Stimulated activated CD8-positive, alpha-beta memory T cell treated with anti-CD3 and anti-CD28 coated beads, Interleukin-7, amount 100 ng/mL, for 48 hours (primary cell): ENCODE results near the gene HS3ST6.
"Not testable (repeated sequence)": the region's sequence is repeated elsewhere in the genome, so short reads cannot be mapped to it uniquely, and the experiment has no call there.

ENCODE experiments used
- DNase-seq, 2 donors: peaks; one replicate each; pipeline ENCODE4 v3.0.0-alpha.2; 2020; ENCODE audit warnings: low read depth in 1 of 2; ENCODE audit errors: extremely low read depth in 1 of 2

Gene HS3ST6

GRCh38 chr16:1909561-1910231 is 8.5 kb downstream of the HS3ST6 start:
- DNase-seq = no peak

- no peak for DNase-seq
Observed at GRCh38 chr16:1908983-1909382, 9.2 kb downstream of the HS3ST6 start.

DNA sequence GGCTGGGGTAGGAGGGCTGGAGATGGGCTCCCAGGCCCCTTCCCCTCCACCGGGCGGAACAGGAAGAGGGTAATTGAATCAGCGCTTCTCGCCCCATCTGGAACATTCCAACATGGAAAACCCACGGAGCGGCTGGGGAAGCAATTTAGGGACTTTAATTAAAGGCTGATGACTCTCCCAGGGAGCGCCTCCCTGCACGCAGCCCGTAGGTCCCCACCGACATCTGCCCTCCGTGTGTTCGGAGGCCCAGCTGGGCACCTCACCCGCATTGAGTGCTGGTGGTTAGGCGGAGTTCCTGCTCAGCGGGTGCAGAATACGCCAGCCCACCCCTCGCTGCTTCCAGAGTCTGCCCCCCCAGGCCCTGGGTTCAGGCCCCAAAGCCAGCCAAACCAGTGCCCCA is 10.0 kb downstream of the HS3ST6 start:
- DNase-seq = no peak

GRCh38 chr16:1907226-1907860 is 10.9 kb downstream of the HS3ST6 start:
- DNase-seq = no peak

- no peak for DNase-seq
Observed at GRCh38 chr16:1906846-1907165, 11.4 kb downstream of the HS3ST6 start.

DNA sequence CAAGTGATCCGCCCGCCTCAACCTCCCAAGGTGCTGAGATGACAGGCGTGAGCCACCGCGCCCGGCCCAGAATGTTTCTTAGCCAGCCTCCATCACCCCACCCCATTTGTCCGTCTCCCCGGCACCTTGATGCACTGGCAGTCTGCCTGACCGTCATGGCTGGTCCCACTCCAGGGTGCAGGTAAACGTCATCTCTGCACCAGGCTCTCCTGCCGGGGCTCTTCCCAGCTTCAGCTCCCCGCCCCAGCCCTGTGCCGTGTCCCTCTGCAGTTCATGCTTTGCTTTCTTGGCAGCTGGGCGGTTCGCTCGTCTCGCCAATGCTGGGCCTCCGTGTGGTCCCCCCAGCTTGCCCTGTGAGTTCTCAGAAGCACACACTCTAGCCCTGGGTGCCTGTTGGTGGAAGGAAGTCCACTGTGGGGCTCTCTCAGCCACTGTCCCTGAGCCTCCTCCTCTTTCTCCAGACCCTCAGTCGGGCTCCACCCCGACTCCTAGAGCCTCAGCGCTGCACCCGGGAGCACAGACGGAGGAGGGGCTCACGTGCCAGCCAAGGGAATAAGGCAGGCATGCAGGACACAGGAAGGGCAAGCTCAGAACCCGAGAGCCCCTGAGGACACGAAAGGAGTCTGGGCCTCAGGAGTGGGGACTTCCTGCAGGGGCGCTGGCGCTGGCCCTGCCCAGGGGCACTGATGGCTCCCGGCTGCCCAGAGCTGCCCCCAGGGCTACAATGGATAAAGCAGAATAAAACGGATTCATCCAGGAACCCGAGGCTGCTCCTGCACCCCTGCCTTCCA is 12.0 kb downstream of the HS3ST6 start:
- no peak for DNase-seq

DNA sequence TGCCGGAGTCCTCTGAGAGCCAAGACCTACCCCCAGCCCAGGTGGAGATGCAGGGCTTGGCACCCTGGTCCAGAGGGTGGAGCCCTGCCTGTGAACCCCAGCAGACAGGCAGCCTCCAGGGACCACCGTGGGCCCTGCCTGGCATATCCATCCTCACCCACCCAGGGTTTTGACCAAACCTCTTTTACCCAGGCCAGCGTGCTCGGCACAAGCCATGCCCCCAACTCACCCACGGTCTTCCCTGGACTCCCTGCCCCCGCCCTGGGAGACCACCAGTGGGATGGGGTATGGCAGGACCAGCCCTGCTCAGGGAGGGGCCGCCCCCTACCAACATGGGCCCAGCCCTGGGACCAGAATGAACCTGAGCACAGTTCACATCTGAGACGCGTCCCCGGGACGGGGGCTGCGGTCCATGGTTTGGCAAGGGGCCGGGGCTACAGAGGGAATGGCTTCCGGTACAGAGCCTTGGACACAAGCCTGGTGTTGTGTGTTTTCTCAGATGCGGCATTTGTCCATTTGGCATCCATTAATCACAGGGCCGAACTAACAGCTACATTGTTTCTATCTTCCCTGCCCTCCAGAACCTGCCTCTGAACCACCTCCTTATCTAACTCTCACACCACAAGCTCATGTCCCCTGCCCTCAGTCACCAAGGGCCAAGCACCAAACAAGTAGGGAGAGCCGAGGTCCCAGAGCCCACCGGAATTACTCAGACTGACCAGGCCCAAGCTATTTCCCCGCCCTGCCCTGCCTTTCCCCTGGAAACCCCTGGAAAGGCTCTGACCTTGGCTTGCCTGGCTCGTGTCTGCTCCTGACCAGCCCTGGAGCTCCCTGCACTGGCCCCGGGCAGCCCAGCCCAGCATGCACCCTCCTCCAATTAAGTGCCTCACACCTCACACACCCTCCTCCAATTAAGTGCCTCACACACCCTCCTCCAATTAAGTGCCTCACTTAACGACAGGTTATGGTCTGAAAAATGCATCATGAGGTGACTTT is 14.1 kb downstream of the HS3ST6 start:
- DNase-seq = no peak

GRCh38 chr16:1903220-1903574 is 15.0 kb downstream of the HS3ST6 start:
- no peak for DNase-seq

DNA sequence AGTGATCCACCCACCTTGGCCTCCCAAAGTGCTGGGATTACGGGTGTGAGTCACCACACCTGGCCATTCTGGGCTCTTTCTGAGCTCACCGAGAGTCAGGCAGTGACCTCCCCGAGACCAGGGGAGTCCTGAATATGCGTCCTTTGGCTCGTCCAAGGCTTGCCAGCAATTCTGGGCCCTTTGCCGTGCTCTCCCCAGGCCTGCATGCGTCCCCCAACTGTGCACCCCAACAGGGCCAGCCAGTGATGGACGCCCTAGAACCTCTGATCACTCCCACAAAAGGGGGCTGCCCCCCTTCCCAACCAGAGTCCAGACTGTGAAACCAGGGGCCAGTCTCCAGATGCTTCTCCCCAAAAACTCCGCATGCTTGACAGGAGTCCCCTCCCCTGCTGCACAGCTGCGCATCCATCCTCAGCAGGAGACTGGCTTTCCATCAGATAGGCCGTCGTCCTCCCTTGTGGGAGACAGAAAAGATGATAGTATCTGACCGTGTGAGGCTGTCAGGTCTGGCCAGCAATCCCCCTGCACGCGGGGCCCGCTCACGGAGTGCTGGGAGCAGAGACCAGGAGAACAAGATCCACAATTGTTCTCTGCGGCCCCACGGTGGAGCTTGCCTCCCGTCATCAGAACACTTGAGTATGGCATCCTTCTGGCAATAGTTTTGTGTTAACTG is 15.5 kb downstream of the HS3ST6 start:
- no peak for DNase-seq

DNA sequence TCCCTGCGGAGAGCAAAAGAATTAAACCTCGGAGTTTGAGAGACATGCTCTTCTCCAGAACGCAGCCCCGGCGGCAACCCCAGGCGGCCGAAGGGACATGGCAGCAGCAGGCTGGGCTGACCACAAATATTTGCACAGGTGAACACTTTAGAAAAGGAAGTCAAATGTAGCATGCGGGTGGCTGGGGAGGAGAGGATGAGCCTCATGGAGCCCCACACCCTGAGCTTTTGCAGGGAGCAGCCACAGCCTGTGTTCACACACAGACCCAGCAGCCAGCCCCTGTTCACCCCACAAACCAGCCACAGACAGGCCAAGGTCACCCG is 17.8 kb downstream of the HS3ST6 start:
- DNase-seq = no peak

DNA sequence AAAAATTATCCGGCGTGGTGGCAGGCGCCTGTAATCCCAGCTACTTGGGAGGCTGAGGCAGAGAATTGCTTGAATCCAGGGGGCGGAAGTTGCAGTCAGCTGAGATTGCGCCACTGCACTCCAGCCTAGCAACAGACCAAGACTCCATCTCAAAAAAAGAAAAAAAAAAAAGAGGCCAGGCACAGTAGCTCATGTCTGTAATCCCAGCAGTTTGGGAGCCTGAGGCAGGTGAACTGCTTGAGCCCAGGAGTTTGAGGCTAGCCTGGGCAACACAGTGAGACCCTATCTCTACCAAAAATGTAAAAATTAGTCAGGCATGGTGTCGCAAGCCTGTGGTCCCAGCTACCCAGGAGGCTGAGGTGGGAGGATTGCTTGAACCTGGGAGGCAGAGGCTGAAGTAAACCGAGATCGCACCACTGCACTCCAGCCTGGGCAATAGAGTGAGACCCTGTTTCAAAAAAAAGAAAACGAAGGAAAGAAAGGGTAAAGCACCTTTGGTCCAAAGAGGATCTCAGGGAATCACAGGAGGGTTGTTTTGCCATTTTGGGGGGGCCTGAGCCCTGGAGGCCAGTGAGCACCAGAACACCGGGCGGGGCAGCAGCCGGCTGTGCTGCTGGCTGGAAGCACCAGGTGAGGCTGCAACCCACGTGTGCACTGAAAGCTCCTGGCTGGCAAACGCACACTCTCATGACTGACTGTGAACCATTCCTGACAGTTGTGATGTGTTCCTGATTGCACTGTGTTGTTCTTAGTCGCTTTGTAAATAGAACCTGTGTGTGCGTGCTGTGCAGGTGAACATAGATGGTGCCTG is 18.4 kb downstream of the HS3ST6 start:
- no peak for DNase-seq

DNA sequence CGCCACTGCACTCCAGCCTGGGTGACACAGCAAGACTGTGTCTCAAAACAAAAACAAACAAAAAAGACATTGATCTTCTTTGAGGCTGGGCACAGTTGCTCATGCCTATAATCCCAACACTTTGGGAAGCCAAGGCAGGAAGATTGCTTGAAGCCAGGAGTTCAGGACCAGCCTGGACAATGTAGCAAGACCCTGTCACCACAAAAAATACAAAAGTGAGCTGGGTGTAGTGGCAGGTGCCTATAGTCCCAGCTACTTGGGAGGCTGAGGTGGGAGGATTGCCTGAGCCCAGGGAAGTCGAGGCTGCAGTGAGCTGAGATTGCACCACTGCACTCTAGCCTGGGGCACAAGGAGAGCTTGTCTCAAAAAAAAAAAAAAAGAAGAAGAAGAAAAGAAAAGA is 20.5 kb downstream of the HS3ST6 start:
- not testable (repeated sequence) for DNase-seq

DNA sequence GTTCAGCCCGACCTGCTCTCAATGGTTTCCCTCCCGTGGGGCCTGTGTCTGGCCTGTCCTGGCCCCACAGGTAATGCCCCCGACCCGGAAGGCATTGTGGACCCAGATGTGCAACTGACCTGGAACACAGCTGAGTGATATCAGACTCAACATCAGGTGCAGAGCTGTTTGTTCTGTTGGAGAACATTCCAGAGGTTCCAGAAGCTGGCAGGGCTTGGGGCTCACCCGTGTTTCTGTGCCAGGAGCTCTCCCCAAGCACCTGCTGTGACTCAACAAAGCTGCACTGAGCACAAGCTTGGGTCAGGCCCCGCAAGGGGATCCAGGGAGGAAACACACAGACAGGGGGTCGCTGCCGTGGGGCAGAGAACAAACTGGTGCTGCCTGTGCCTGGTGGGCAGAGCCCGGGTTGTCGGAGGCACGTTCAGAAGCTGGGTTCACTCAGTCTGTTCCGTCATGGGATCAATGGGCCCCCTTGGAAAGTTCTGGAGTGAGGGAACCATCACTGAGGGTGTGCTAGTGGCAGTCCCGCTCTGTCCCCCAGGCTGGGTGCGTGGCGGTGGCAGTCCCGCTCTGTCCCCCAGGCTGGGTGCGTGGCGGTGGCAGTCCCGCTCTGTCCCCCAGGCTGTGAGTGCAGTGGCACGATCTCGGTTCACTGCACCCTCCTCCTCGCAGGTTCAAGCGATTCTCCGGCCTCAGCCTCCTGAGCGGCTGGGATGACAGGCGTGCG is 22.1 kb downstream of the HS3ST6 start:
- DNase-seq = no peak

DNA sequence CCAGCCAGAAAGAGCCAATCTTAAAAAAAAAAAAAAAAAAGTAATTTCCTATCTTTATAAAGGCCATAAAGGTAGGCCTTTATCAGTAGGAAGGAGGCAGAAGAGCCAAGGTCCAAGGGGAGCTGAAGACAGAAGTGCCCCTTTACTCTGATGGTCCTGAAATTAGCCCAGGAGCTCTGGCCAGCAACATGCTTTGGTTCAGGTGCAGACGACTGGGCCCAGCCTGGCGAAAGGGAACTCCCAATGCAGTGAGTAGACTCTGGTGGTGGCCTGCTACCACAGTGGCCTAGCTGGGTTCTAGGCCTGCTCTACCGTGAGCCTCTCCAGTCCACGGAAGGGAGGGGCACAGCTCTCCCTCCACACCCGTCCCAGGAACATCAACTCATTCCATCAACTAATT is 23.1 kb downstream of the HS3ST6 start:
- DNase-seq = no peak

- no peak for DNase-seq
Observed at GRCh38 chr16:1890708-1891050, 27.5 kb downstream of the HS3ST6 start.

- DNase-seq = no peak
Observed at GRCh38 chr16:1890024-1890707, 28.0 kb downstream of the HS3ST6 start.

DNA sequence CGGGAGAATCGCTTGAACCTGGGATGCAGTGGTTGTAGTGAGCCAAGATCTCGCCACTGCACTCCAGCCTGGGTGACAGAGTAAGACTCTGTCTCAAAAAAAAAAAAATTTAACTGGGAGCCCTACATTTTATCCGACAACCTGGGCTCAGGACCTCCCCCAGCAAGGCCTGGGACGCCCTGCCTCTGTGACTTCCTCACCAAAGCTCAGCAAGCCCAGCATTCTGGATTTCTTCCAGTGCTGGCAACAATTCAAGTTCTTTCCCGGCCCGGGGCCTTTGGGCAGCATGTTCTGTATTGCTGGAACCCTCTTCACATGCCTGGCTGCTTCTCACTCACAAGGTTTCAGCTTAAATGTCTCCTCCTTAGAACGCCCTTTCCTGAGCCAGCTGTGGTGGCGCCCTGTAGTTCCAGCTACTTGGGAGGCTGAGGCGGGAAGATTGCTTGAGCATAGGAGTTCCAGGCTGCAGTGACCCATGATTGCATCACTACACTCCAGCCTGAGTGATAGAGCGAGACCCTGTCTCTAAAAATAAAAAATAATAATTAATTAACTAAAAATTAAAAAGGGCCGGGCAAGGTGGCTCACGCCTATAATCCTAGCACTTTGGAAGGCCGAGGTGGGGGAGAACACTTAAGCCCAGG is 30.4 kb downstream of the HS3ST6 start:
- DNase-seq = no peak

GRCh38 chr16:1884889-1885288 is 33.3 kb downstream of the HS3ST6 start:
- no peak for DNase-seq
